Testis (tissue), 3 donors: ENCODE results near the gene PPTC7. TPM values are rescaled to one million over a fixed set of nuclear protein-coding genes. Genes with fewer than 3 reads are reported as not detected.
"Not testable (repeated sequence)": the region's sequence is repeated elsewhere in the genome, so short reads cannot be mapped to it uniquely, and the experiment has no call there.

Source experiments
- DNase-seq: peaks from one replicate; pipeline ENCODE4 v3.0.0-alpha.2; 2019
- H3K27ac ChIP-seq, 2 donors: fragments of 200-600 bp; sonication (generic); one replicate each; pipeline ENCODE4 v1.5.1; 2019
- H3K27me3 ChIP-seq: fragments of 200-600 bp; sonication (generic); one replicate; pipeline ENCODE4 v1.5.1; 2019
- H3K36me3 ChIP-seq: fragments of 200-600 bp; sonication (generic); one replicate; pipeline ENCODE4 v1.5.1; 2017; ENCODE audit warnings: low read depth; ENCODE audit errors: missing control alignments
- H3K4me1 ChIP-seq: fragments of 200-600 bp; sonication (generic); one replicate; pipeline ENCODE4 v1.5.1; 2019
- H3K4me3 ChIP-seq, 2 donors: fragments of 200-600 bp; sonication (generic); one replicate each; pipeline ENCODE4 v1.5.1; 2017 to 2019
- H3K9me3 ChIP-seq: fragments of 200-600 bp; sonication (generic); one replicate; pipeline ENCODE4 v1.5.1; 2017
- CTCF ChIP-seq, 3 experiments: fragments of 450-650 bp in 2 of 3; fragments of 200-600 bp in 1 of 3; sonication (generic) in 1 of 3; IDR thresholded peaks; one replicate each; pipeline ENCODE4 v1.5.1; 2016 to 2019; ENCODE audit warnings: antibody characterized with exemption in 3 of 3, mild to moderate bottlenecking in 2 of 3, moderate library complexity in 1 of 3
- POLR2A ChIP-seq: fragments of 450-650 bp; IDR thresholded peaks from one replicate; pipeline ENCODE4 v1.6.1; 2017; ENCODE audit warnings: antibody characterized with exemption, mild to moderate bottlenecking, moderate library complexity
- WGBS, 2 donors: methylation state at CpG; one replicate each; pipeline ENCODE4 v1.1.5; 2018; 5-methylcytosine and 5-hydroxymethylcytosine counted together
- intact Hi-C: fragments of 100-400 bp; cut with DNase I; formaldehyde crosslinking; loops from one replicate; pipeline ENCODE4 v1.15.1; 2023; ENCODE audit warnings: low total_unique reads
- polyA plus RNA-seq: library from polyadenylated mRNA; stranded (reverse); fragments of 350-450 nt; fragmentation: Illumina TruSeq; extraction: RNeasy Lipid Tissue Mini Kit (QIAGEN cat#74804); gene quantifications from one replicate; pipeline ENCODE4 v1.2.3, GENCODE V29; 2014; ENCODE audit warnings: low read depth, low replicate concordance; ENCODE audit not compliant: insufficient read depth
- total RNA-seq, 2 donors: library from RNA; depleted of rRNA; stranded (reverse); fragments of >200 nt; gene quantifications; one replicate each; pipeline ENCODE4 v1.2.3, GENCODE V29; 2016

Gene PPTC7
- total and polyA plus RNA-seq, 3 donors from 2014 or later, result 23.7 to 30.8 (median 29.0) TPM

- intact Hi-C loops, result no loop called here
- Histone ChIP-seq H3K36me3 (no peaks in the 10 kb centered on the region), H3K4me1 (peaks cover 30% of the 10 kb centered on the region), H3K27me3 (no peaks in the 10 kb centered on the region), H3K4me3 (no peak overlapping the region), H3K27ac (peak overlapping the region in 1 of 2 donors; percentile 65), H3K9me3 (no peaks in the 10 kb centered on the region)
- peak; percentile 24 for DNase-seq
- TF ChIP-seq POLR2A, result no peak
- no peak for TF ChIP-seq CTCF (IDR thresholded peaks at IDR 0.05)
- whole genome bisulfite sequencing, 2 donors, result 54 to 72% methylated on average over 8 of the region's 8 CpGs
Measured at GRCh38 chr12:110565894-110566871, 16.9 kb downstream of the PPTC7 start.

GRCh38 chr12:110564471-110564991 is 18.6 kb downstream of the PPTC7 start:
- H3K4me3 ChIP-seq, result no peak overlapping the region
- no peaks in the 10 kb centered on the region for H3K9me3 ChIP-seq
- 48 to 58% methylated on average over 8 of the region's 8 CpGs for WGBS, 2 donors
- no peaks in the 10 kb centered on the region for H3K27me3 ChIP-seq
- TF ChIP-seq CTCF (IDR thresholded peaks at IDR 0.05) (no peak), POLR2A (no peak)
- peaks cover 30% of the 10 kb centered on the region for H3K4me1 ChIP-seq
- no peaks in the 10 kb centered on the region for H3K36me3 ChIP-seq
- intact Hi-C loops, result no loop called here
- peak overlapping the region; percentile 0 to 65 for H3K27ac ChIP-seq
- no peak for DNase-seq

GRCh38 chr12:110563702-110564470 is 19.2 kb downstream of the PPTC7 start:
- Histone ChIP-seq H3K27me3 (no peaks in the 10 kb centered on the region), H3K4me1 (peaks cover 30% of the 10 kb centered on the region), H3K27ac (peak overlapping the region; percentile 47 to 65), H3K9me3 (no peaks in the 10 kb centered on the region), H3K4me3 (no peak overlapping the region), H3K36me3 (no peaks in the 10 kb centered on the region)
- TF ChIP-seq CTCF (IDR thresholded peaks at IDR 0.05), result no peak
- TF ChIP-seq POLR2A, result no peak
- intact Hi-C loops, result no loop called here
- DNase-seq, result peak; percentile 40

- H3K27me3 ChIP-seq, H3K9me3 ChIP-seq, intact Hi-C loops, DNase-seq, H3K36me3 ChIP-seq, H3K4me3 ChIP-seq: not testable (repeated sequence)
- WGBS, 2 donors, result 85 to 87% methylated on average over 5 of the region's 5 CpGs
- Histone ChIP-seq H3K27ac (peak overlapping the region in 1 of 2 donors; percentile 1), H3K4me1 (peaks cover 30% of the 10 kb centered on the region)
Measured at GRCh38 chr12:110562386-110562785, 20.7 kb downstream of the PPTC7 start.
